DMS114 treated with DMSO at 0.1 percent for 48 hours (cell line): Measurements from ENCODE around the gene SUSD6.
"Not testable (repeated sequence)": the region's sequence is repeated elsewhere in the genome, so short reads cannot be mapped to it uniquely, and the experiment has no call there.

Experiments
- DNase-seq: peaks from one replicate; lab custom pipeline; 2025; ENCODE audit not compliant: unreplicated experiment; lab: John Stamatoyannopoulos, UW

Gene SUSD6

GRCh38 chr14:69591317-69591716, 20.1 kb upstream of the SUSD6 start:
- no peak for DNase-seq

- DNase-seq: no peak
Measured at GRCh38 chr14:69593018-69593677, 18.2 kb upstream of the SUSD6 start.

GRCh38 chr14:69594846-69595245, 16.6 kb upstream of the SUSD6 start:
- no peak for DNase-seq

- DNase-seq: no peak
Measured at GRCh38 chr14:69595336-69595735, 16.1 kb upstream of the SUSD6 start.

GRCh38 chr14:69599431-69599830, 12.0 kb upstream of the SUSD6 start:
- DNase-seq: not testable (repeated sequence)

- no peak for DNase-seq
Measured at GRCh38 chr14:69600304-69600891, 11.0 kb upstream of the SUSD6 start.

GRCh38 chr14:69605738-69606137, 5.7 kb upstream of the SUSD6 start:
- DNase-seq: no peak

- no peak for DNase-seq
Measured at GRCh38 chr14:69606258-69607184, 4.9 kb upstream of the SUSD6 start.

GRCh38 chr14:69610020-69610873, 1.1 kb upstream of the SUSD6 start:
- DNase-seq: no peak

- DNase-seq: no peak
Measured at GRCh38 chr14:69610874-69611171, 573 bp upstream of the SUSD6 start.

- no peak for DNase-seq
Measured at GRCh38 chr14:69612014-69612782, 802 bp downstream of the SUSD6 start.

GRCh38 chr14:69612783-69613130, 1.4 kb downstream of the SUSD6 start:
- no peak for DNase-seq

- DNase-seq: no peak
Measured at GRCh38 chr14:69613312-69614073, 2.1 kb downstream of the SUSD6 start.

GRCh38 chr14:69614592-69614991, 3.2 kb downstream of the SUSD6 start:
- DNase-seq: no peak

- no peak for DNase-seq
Measured at GRCh38 chr14:69615121-69615495, 3.7 kb downstream of the SUSD6 start.

GRCh38 chr14:69615496-69616407, 4.4 kb downstream of the SUSD6 start:
- no peak for DNase-seq

- no peak for DNase-seq
Measured at GRCh38 chr14:69616408-69616773, 5.0 kb downstream of the SUSD6 start.

- DNase-seq: no peak
Measured at GRCh38 chr14:69617796-69618195, 6.4 kb downstream of the SUSD6 start.

GRCh38 chr14:69619012-69619411, 7.6 kb downstream of the SUSD6 start:
- no peak for DNase-seq
